GM12878 (cell line): ENCODE measurements around the gene ANTKMT. TPM values are rescaled to one million over a fixed set of nuclear protein-coding genes. Genes with fewer than 3 reads are reported as not detected.
A peak's percentile ranks its signal among the peaks of the same experiment; 100 is the strongest.

ENCODE experiments used
- BCL11A ChIP-seq: IDR thresholded peaks from 2 replicates; pipeline ENCODE4 v1.6.1; 2011; ENCODE audit warnings: low read depth, low read length
- BRCA1 ChIP-seq: IDR thresholded peaks from 2 replicates; pipeline ENCODE4 v1.6.1; 2011; ENCODE audit warnings: low read depth, low read length, improper control_type of control experiment
- CHD1 ChIP-seq: IDR thresholded peaks from 2 replicates; pipeline ENCODE4 v1.6.1; 2012; ENCODE audit warnings: low read depth, low read length, improper control_type of control experiment
- GATAD2B ChIP-seq: fragments of 450-650 bp; conservative IDR thresholded peaks from 2 replicates; pipeline ENCODE4 v1.6.1; 2017; ENCODE audit warnings: low read depth, mild to moderate bottlenecking, moderate library complexity
- KLF5 ChIP-seq: fragments of 450-650 bp; IDR thresholded peaks from 2 replicates; pipeline ENCODE4 v1.6.1; 2014; ENCODE audit warnings: mild to moderate bottlenecking; ENCODE audit not compliant: partially characterized antibody
- MYC ChIP-seq: IDR thresholded peaks from 2 replicates; pipeline ENCODE4 v1.6.1; 2011; ENCODE audit warnings: mild to moderate bottlenecking, low read length, moderate library complexity, inconsistent platforms; ENCODE audit not compliant: insufficient read depth, insufficient replicate concordance, insufficient read length, severe bottlenecking
- NFYB ChIP-seq: IDR thresholded peaks from 2 replicates; pipeline ENCODE4 v1.6.1; 2011; ENCODE audit warnings: low read depth, mild to moderate bottlenecking, low read length, improper control_type of control experiment, moderate library complexity; ENCODE audit not compliant: insufficient read depth
- POLR2AphosphoS5 ChIP-seq: IDR thresholded peaks from 2 replicates; pipeline ENCODE4 v1.6.1; 2011; ENCODE audit warnings: mild to moderate bottlenecking, low read length, inconsistent platforms
- SMAD1 ChIP-seq: fragments of 450-650 bp; IDR thresholded peaks from 2 replicates; pipeline ENCODE4 v1.6.1; 2018; ENCODE audit warnings: mild to moderate bottlenecking, low read depth; ENCODE audit not compliant: partially characterized antibody
- SMC3 ChIP-seq: IDR thresholded peaks from 2 replicates; pipeline ENCODE4 v1.6.1; 2011; ENCODE audit warnings: low read length, improper control_type of control experiment, borderline replicate concordance
- SRF ChIP-seq, 2 experiments: IDR thresholded peaks; 2 replicates each; pipeline ENCODE4 v1.6.1; 2011; ENCODE audit warnings: low read depth in 2 of 2, low read length in 2 of 2, mild to moderate bottlenecking in 1 of 2, moderate library complexity in 1 of 2
- STAT1 ChIP-seq: fragments of 450-650 bp; conservative IDR thresholded peaks from 2 replicates; pipeline ENCODE4 v1.6.1; 2014; ENCODE audit warnings: antibody characterized with exemption, mild to moderate bottlenecking
- WRNIP1 ChIP-seq: IDR thresholded peaks from 2 replicates; pipeline ENCODE4 v1.6.1; 2011; ENCODE audit warnings: low read depth, low read length, improper control_type of control experiment, borderline replicate concordance
- polyA plus RNA-seq, 11 experiments: library from polyadenylated mRNA; depleted of rRNA in 4 of 11; unstranded in 6 of 11; stranded (reverse) in 5 of 11; fragments of >200 nt; fragmentation: Nextera tagmentation in 4 of 11; fragmentation: Illumina TruSeq in 1 of 11; extraction: Ambion mirVana in 4 of 11; extraction: Trizol in 1 of 11; gene quantifications; 1 replicate in 1 of 11; 2 replicates in 10 of 11; pipeline versions ENCODE4 v1.2.1 to v1.2.3, GENCODE V29; 2011 to 2016; ENCODE audit warnings: inconsistent platforms in 2 of 11, missing spikeins in 2 of 11, low read depth in 1 of 11
- total RNA-seq, 4 experiments: library from RNA; depleted of rRNA in 3 of 4; stranded (reverse); fragments of >200 nt in 3 of 4; fragmentation: Illumina TruSeq in 1 of 4; extraction: Trizol in 1 of 4; gene quantifications; 2 replicates each; pipeline versions ENCODE4 v1.2.1 to v1.2.3, GENCODE V29; 2013 to 2021
- TF ChIP-seq, protein P1 (sequence below): fragments of 450-650 bp; IDR thresholded peaks from 2 replicates; pipeline ENCODE4 v1.6.1; 2016; ENCODE audit warnings: mild to moderate bottlenecking, moderate library complexity, borderline replicate concordance
- TF ChIP-seq, protein P2 (sequence below): fragments of 450-650 bp; conservative IDR thresholded peaks from 2 replicates; pipeline ENCODE4 v1.6.1; 2017; ENCODE audit warnings: mild to moderate bottlenecking, moderate library complexity
- TF ChIP-seq, protein P3 (sequence below), 3 experiments: IDR thresholded peaks in 2 of 3; conservative IDR thresholded peaks in 1 of 3; 2 replicates each; pipeline ENCODE4 v1.5.1; 2011; ENCODE audit warnings: low read depth in 3 of 3, low read length in 3 of 3, mild to moderate bottlenecking in 3 of 3, control low read depth in 2 of 3, moderate library complexity in 2 of 3, inconsistent platforms in 1 of 3, mixed read lengths in 1 of 3; ENCODE audit not compliant: control insufficient read depth in 2 of 3, insufficient read depth in 1 of 3; ENCODE audit errors: extremely low read depth in 1 of 3
- TF ChIP-seq, protein P4 (sequence below): IDR thresholded peaks from 2 replicates; pipeline ENCODE4 v1.6.1; 2011; ENCODE audit warnings: borderline replicate concordance, low read depth, mild to moderate bottlenecking, moderate library complexity, low read length; ENCODE audit not compliant: insufficient read depth, poor library complexity, severe bottlenecking
- TF ChIP-seq, protein P5 (sequence below): fragments of 450-650 bp; IDR thresholded peaks from 2 replicates; pipeline ENCODE4 v1.6.1; 2014; ENCODE audit warnings: mild to moderate bottlenecking

ANTKMT gene
- total and polyA plus RNA-seq, 10 of the 15 experiments (the other 5 are each of a cell fraction or from before 2014, with no cell fraction given): 0.58 to 60.5 (median 25.8) TPM

DNA sequence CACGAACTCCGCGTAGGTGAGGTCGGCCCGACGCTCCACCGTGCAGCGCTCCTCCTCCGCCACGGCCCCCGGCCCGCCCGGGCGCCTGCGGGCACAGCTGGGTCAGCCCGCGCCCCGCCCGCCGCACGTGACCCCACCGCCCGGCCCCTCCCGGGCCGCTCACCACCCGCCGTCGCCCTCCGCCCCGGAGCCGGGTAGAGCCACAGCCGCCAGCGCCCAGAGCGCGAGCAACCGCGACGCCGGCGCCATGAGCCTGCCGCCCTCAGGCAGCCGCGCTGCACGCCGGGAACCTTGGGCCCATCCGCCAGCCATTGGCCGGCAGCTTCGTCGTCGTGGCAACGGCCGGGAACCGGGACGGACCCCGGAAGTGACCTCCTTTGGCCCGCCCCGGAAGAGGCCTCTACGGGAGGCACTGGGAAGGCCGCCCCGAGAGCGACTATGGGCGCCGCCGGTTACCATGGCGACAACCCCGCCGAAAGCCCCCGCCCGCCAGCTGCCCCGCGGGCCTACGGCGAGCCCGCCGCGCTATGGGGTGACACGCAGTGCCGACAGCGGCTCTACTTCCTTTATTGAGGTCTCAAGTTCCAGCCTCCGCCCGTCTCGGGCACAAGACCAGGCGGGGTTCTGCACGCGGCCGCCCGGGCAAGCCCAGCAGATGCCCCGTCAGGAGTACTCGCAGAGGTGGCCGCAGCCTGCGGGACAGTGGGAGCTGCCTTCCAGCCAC is 36.7 kb upstream of the ANTKMT start, which contains the start of gene JMJD8 (continued):
- TF ChIP-seq, protein P1, sequence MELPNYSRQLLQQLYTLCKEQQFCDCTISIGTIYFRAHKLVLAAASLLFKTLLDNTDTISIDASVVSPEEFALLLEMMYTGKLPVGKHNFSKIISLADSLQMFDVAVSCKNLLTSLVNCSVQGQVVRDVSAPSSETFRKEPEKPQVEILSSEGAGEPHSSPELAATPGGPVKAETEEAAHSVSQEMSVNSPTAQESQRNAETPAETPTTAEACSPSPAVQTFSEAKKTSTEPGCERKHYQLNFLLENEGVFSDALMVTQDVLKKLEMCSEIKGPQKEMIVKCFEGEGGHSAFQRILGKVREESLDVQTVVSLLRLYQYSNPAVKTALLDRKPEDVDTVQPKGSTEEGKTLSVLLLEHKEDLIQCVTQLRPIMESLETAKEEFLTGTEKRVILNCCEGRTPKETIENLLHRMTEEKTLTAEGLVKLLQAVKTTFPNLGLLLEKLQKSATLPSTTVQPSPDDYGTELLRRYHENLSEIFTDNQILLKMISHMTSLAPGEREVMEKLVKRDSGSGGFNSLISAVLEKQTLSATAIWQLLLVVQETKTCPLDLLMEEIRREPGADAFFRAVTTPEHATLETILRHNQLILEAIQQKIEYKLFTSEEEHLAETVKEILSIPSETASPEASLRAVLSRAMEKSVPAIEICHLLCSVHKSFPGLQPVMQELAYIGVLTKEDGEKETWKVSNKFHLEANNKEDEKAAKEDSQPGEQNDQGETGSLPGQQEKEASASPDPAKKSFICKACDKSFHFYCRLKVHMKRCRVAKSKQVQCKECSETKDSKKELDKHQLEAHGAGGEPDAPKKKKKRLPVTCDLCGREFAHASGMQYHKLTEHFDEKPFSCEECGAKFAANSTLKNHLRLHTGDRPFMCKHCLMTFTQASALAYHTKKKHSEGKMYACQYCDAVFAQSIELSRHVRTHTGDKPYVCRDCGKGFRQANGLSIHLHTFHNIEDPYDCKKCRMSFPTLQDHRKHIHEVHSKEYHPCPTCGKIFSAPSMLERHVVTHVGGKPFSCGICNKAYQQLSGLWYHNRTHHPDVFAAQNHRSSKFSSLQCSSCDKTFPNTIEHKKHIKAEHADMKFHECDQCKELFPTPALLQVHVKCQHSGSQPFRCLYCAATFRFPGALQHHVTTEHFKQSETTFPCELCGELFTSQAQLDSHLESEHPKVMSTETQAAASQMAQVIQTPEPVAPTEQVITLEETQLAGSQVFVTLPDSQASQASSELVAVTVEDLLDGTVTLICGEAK: peak; percentile 93
- no peak for TF ChIP-seq WRNIP1
- TF ChIP-seq SRF (IDR thresholded peaks at IDR 0.05; ENCODE audit: low read depth in 2 of 2, low read length in 2 of 2): peak; percentile 84 to 89
- no peak for TF ChIP-seq SMC3
- 0 out of 2 replicates have a peak, but pooled peaks have one; percentile 79 for TF ChIP-seq POLR2AphosphoS5
- TF ChIP-seq, protein P2, sequence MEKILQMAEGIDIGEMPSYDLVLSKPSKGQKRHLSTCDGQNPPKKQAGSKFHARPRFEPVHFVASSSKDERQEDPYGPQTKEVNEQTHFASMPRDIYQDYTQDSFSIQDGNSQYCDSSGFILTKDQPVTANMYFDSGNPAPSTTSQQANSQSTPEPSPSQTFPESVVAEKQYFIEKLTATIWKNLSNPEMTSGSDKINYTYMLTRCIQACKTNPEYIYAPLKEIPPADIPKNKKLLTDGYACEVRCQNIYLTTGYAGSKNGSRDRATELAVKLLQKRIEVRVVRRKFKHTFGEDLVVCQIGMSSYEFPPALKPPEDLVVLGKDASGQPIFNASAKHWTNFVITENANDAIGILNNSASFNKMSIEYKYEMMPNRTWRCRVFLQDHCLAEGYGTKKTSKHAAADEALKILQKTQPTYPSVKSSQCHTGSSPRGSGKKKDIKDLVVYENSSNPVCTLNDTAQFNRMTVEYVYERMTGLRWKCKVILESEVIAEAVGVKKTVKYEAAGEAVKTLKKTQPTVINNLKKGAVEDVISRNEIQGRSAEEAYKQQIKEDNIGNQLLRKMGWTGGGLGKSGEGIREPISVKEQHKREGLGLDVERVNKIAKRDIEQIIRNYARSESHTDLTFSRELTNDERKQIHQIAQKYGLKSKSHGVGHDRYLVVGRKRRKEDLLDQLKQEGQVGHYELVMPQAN: peak; percentile 74; the same call in 1 of the 2 replicates
- peak; percentile 52; the same call in 1 of the 2 replicates for TF ChIP-seq GATAD2B
- no peak for TF ChIP-seq SMAD1
- TF ChIP-seq STAT1: 0 out of 2 replicates have a peak, but pooled peaks have one; percentile 26
- no peak for TF ChIP-seq BCL11A
- TF ChIP-seq, protein P3, sequence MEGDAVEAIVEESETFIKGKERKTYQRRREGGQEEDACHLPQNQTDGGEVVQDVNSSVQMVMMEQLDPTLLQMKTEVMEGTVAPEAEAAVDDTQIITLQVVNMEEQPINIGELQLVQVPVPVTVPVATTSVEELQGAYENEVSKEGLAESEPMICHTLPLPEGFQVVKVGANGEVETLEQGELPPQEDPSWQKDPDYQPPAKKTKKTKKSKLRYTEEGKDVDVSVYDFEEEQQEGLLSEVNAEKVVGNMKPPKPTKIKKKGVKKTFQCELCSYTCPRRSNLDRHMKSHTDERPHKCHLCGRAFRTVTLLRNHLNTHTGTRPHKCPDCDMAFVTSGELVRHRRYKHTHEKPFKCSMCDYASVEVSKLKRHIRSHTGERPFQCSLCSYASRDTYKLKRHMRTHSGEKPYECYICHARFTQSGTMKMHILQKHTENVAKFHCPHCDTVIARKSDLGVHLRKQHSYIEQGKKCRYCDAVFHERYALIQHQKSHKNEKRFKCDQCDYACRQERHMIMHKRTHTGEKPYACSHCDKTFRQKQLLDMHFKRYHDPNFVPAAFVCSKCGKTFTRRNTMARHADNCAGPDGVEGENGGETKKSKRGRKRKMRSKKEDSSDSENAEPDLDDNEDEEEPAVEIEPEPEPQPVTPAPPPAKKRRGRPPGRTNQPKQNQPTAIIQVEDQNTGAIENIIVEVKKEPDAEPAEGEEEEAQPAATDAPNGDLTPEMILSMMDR (IDR thresholded peaks at IDR 0.05 in 2 of 3, conservative IDR thresholded peaks at IDR 0.05 in 1 of 3; ENCODE audit: control insufficient read depth in 2 of 3, extremely low read depth in 1 of 3, insufficient read depth in 1 of 3, low read depth in 3 of 3, low read length in 3 of 3): no peak
- peak; percentile 57 for TF ChIP-seq MYC
- TF ChIP-seq KLF5: peak; percentile 69
- TF ChIP-seq CHD1: no peak
- TF ChIP-seq, protein P4, sequence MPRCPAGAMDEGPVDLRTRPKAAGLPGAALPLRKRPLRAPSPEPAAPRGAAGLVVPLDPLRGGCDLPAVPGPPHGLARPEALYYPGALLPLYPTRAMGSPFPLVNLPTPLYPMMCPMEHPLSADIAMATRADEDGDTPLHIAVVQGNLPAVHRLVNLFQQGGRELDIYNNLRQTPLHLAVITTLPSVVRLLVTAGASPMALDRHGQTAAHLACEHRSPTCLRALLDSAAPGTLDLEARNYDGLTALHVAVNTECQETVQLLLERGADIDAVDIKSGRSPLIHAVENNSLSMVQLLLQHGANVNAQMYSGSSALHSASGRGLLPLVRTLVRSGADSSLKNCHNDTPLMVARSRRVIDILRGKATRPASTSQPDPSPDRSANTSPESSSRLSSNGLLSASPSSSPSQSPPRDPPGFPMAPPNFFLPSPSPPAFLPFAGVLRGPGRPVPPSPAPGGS: peak; percentile 88
- TF ChIP-seq, protein P5, sequence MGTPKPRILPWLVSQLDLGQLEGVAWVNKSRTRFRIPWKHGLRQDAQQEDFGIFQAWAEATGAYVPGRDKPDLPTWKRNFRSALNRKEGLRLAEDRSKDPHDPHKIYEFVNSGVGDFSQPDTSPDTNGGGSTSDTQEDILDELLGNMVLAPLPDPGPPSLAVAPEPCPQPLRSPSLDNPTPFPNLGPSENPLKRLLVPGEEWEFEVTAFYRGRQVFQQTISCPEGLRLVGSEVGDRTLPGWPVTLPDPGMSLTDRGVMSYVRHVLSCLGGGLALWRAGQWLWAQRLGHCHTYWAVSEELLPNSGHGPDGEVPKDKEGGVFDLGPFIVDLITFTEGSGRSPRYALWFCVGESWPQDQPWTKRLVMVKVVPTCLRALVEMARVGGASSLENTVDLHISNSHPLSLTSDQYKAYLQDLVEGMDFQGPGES: peak; percentile 68
- TF ChIP-seq NFYB: peak; percentile 94
- TF ChIP-seq BRCA1: no peak
